GM21381 (cell line): ENCODE measurements around the gene URB1.
"Not testable (repeated sequence)": the region's sequence is repeated elsewhere in the genome, so short reads cannot be mapped to it uniquely, and the experiment has no call there.

Experiments used
- ATAC-seq: cut with Tn5 transposase; IDR thresholded peaks from one replicate; pipeline ENCODE4 v1.9.1; 2021; ENCODE audit warnings: mild to moderate bottlenecking, moderate library complexity; ENCODE audit not compliant: unreplicated experiment

Gene URB1

DNA sequence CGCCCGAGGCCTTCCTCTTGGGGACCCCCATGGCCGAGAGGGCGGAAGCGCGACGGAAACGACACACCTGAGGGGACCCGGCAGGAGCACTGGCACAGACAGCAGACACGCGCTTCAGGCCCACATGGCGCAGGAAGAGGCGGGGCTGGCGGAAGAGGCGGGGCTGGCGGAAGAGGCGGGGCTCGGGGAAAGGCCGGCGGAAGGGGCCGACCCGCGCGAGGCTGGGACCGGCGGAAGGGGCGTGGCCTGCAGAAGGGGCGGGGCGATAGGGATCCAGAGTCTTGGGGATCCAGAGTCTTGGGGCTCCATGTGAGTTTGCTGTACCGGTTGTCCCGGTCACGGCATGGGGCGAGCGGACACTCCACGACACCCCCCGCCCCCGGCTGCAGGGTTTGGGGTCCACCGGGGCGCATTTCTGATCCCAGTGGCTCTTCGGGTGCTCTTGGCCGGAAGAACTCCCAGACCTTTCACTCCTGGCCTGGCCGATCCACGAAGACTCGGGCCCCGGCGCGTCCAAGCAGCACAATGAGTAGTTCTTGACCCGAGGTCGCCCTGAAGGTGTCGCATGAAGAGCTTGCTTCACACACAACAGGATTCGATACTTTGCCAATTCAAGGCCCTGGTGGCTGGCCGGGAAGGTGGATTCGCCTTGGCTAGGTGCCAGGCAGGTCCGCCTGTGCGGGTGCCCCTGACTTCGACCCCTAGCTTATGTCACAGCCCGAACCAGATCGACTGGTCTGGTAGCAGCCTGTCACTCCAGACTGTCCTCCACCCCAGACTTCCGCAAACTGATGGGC is at the start of gene URB1:
TSS of gene URB1 (minus strand) at position 133 of the 797 bp plus-strand sequence. CDS start at position 31, 102 bp downstream.
- ATAC-seq: peak; percentile 91

DNA sequence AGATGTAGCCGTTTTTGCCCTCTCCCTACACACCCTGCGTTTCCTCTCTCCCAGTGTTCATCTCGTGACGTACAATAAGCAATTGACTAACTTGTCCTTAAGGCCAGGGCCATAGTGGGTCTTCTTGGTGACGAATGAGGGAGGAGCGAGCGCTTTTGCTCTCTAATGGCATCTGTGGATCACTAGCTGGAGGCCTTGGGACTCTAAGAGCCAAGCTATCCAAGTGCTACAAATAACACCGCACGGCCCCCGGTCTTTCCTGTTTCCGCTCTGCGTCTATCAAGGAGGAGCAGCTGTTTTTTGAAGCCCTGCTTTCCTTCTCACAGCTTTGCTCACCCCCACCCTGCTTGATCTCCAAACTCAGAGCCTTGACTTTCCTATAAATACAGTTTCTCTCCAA is 44.9 kb upstream of the URB1 start:
- no peak for ATAC-seq

DNA sequence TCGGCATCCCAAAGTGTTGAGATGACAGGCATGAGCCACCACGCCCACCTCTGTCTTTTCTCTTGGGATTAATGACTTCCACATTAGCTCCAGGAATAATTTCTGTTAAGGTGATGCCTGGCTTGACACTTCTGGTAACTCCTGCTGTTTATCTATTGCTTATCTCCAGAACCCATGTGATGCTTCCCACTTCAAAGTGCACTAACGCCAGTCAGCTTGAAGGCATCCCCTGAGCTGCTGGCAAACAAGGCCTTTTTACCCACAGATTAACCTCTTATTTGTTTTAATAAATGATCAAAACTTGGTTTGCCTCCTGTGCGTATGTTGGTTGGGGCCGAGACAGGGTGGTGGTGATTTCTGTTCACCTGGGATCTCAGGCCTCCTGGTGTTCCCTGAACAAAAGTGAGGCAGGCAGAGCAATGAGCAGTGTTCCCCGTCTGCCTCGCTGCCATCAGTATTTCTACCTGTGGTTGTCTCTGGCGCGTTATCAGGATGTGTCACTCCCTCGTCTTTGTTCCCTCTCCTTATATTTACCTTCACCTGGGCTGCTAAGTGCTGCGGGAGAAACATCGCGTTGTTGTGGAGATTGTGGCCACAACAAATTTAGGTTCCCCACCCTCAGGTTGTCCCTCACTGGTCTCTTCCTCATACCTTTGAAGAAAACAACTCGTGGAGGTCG is 40.3 kb upstream of the URB1 start:
- not testable (repeated sequence) for ATAC-seq

DNA sequence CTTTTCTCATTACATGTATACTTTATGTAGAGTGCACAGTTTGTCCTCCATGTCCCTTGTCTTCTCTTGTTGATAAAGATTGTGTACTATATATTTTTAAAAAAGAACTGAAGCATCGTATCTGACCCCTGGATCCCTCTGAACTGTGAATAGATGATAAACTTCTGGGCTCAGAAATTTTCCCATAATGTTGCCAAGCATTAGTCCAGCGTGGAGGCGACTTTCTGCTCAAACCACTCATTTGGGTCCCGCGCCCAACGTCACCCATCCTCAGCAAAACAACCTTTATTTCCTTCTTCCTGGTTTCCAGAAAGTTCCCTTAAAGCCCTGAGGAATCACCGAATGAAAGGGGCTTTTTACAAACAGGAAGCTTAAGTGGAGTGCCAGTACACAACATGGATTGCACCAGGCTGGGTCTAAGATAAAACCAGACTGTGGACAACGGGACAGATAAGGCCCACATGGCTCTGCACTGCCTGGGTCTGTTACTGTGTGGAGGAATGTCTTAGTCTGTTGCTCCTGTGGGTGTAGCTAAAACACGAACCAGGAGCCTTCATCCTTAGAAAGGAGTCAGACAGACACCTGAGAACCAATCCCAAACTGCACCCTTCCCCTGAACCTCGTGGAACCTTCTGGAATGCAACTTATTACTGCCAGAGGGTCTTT is 35.3 kb upstream of the URB1 start:
- no peak for ATAC-seq

GRCh38 chr21:32426592-32427051 is 33.8 kb upstream of the URB1 start:
- no peak for ATAC-seq

GRCh38 chr21:32426066-32426465 is 33.3 kb upstream of the URB1 start:
- ATAC-seq: no peak

DNA sequence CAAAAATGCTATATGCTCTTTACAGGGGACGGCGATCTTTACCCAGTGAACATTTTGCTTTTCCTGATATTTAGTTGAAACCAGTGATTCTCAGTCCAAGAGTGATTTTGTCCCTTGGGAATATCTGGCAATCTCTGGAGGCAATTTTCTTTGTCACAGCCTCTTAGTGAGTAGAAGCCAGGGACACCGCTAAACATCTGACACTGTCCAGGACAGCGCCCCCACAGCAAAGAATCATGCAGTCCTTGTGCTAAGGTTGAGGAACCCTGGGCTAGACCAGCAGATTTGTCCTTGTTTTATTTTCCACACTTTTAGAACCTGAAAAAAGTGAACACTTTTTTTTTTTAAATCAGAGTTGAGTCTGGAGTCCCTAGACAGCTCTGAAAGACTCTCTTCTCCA is 32.8 kb upstream of the URB1 start:
- no peak for ATAC-seq

DNA sequence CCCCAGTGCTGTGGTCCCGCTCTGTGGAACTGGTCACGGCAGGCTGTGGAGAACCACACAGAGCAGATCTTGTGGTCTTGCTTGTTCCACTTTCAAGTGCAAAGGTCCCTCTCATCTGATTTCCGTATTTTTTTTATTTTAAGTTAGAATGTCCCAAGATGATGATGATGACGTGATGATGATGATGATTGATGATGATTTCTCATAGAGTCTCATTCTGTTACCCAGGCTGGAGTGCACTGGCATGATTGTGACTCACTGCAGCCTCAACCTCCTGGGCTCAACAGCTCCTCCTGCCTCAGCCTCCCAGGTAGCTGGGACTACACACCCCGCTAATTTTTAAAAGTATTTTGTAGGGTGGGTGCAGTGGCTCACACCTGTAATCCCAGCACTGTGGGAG is 31.9 kb upstream of the URB1 start:
- ATAC-seq: no peak

- no peak for ATAC-seq
Measured at GRCh38 chr21:32424191-32424535, 31.4 kb upstream of the URB1 start.

DNA sequence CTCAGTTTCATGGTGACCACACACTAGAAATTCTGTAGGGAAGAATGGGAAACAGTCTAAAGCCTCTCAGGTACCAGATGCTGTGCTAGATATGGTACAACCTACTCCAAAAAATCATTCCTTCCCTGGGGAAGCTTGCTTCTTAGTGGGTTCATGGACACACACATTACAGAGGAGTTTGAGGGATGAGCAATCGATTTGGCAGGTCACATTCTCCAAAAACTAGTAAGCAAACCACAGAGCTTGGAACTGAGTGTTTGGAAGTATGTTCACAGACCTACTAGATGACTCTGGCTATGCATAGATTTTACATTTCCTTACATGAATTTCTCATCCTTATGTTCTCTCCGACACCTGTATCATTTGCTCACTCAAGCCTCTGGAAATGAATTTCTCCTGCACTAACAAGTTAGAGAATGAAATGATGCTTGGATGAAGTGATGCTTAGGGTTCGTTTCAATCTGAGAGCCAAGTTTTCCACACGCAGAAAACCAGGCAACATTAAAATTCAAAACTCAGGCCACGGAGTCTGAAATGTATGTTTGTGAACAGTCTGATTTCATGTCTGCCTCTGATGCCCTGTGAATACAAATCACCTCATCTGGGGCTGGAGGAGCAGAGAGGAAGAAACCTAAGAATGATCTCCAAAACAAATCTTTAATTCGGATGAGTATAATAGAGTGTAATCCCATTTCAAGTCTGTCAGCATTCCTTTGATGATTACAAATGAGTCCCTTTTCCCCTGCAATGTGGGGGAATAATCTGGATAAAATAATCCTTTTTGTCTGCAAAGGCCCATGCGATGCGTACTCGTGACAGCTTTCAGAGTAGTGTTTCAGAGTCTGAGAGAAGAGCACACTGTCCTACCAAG is 30.7 kb upstream of the URB1 start:
- ATAC-seq: no peak

DNA sequence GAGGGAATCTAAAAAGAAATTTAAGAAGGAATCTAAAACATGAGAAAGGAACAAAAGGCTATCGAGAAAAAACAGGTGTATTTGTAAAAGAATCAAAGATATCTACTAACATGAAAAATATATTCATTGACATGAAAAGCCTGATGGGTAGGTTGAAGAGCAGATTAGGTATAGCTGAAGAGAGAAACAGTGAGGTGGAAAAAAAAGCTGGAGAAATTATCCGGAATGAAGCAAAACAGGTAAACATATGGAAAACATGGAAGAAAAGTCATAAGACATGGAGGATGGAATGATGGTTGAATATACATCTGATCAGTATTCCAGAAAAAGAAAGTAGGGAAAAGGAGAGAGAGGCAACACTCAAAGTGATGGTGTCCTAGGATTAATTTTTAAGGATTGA is 29.3 kb upstream of the URB1 start:
- no peak for ATAC-seq

DNA sequence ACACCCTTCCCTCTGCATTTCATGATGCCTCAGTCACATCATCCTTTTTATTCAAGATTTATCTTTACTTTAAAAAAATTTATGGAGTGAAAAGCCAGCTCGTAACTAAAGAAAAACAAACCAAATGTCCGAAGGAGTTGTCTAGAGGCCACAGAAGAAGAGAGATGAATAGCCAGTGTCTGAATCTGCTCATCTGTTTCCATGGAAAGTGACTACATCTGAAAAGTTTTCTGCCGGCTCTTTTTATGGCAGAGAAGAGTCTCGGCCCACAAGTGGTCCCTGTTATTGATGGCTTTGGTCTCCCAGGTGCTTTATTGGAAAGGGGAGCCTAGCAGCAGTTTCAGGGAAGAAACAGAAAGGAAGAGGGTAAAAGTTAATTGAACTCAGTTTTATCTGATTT is 25.3 kb upstream of the URB1 start:
- ATAC-seq: no peak

- no peak for ATAC-seq
Measured at GRCh38 chr21:32415451-32416398, 22.9 kb upstream of the URB1 start.

DNA sequence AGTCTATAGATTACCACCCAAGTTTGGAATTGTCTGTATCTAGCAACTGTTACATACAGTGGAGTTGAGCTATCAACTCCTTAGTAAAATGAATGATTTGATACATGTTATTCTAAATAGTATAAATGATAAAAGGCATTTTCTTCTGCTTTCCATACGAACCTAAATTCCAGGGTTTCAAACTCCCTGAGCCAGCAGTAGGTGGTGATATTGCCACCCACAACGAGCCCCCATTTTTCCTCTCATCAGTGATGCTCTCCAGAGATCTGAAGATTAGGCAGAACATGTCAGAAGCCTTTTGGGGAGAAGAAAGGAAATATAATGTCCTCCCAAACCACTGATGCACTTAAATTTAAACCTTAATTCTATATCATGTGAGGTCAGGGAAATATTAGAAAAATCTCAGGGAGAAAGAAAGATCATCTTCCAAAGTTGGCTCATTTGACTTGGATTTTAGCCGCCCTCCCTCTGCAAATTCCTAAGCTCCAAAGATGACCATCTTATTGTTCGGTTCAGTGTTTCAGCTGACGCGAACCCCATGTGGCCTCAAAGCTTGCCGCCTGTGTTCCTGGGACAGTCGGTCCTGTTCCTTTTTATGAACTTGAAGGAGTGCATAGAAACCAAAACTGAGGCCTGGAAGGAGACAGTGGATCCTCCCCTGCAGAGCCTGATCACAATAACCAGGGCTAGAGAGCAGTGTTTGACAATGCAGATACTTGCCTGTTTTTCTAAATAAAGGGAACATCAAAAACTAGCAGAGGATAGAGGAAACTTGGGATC is 22.0 kb upstream of the URB1 start:
- no peak for ATAC-seq

GRCh38 chr21:32413697-32414578 is 21.1 kb upstream of the URB1 start:
- no peak for ATAC-seq

- ATAC-seq: no peak
Measured at GRCh38 chr21:32413015-32413504, 20.2 kb upstream of the URB1 start.

GRCh38 chr21:32412162-32413014 is 19.6 kb upstream of the URB1 start, which contains the start of gene EVA1C:
TSS of gene EVA1C (plus strand) at chr21:32412706. CDS start at chr21:32412854, 148 bp downstream.
- no peak for ATAC-seq
